IMR-90 (cell line): ENCODE results near the gene SAYSD1.

Experiments
- BHLHE40 ChIP-seq: fragments of 150-350 bp; IDR thresholded peaks from 2 replicates; pipeline ENCODE4 v1.6.1; 2016; ENCODE audit warnings: mild to moderate bottlenecking, low read depth, low read length
- CHD1 ChIP-seq: IDR thresholded peaks from 2 replicates; pipeline ENCODE4 v1.6.1; 2012; ENCODE audit warnings: low read depth, low read length, improper control_type of control experiment
- CTCF ChIP-seq: conservative IDR thresholded peaks from 2 replicates; pipeline ENCODE4 v1.5.1; 2012; ENCODE audit warnings: mild to moderate bottlenecking, low read depth, low read length, improper control_type of control experiment
- ELK1 ChIP-seq: fragments of 150-350 bp; IDR thresholded peaks from 2 replicates; pipeline ENCODE4 v1.6.1; 2016; ENCODE audit warnings: low read depth, mild to moderate bottlenecking, low read length, moderate library complexity, borderline replicate concordance
- MAFK ChIP-seq: IDR thresholded peaks from 2 replicates; pipeline ENCODE4 v1.6.1; 2012; ENCODE audit warnings: low read depth, low read length, improper control_type of control experiment
- MXI1 ChIP-seq: IDR thresholded peaks from 2 replicates; pipeline ENCODE4 v1.6.1; 2012; ENCODE audit warnings: low read depth, mild to moderate bottlenecking, low read length, moderate library complexity, borderline replicate concordance
- POLR2A ChIP-seq: IDR thresholded peaks from 2 replicates; pipeline ENCODE4 v1.6.1; 2012; ENCODE audit warnings: mild to moderate bottlenecking, low read depth, low read length
- RAD21 ChIP-seq: IDR thresholded peaks from 2 replicates; pipeline ENCODE4 v1.6.1; 2012; ENCODE audit warnings: low read length, improper control_type of control experiment
- RFX5 ChIP-seq: IDR thresholded peaks from 2 replicates; pipeline ENCODE4 v1.8.0; 2012; ENCODE audit warnings: low read depth, mild to moderate bottlenecking, low read length, moderate library complexity
- USF2 ChIP-seq: fragments of 150-350 bp; IDR thresholded peaks from 2 replicates; pipeline ENCODE4 v1.6.1; 2017; ENCODE audit warnings: mild to moderate bottlenecking, antibody characterized with exemption, low read length, low read depth

GRCh38 chr6:39076623-39077535, 38.1 kb downstream of the SAYSD1 start:
- TF ChIP-seq CTCF = no peak
- TF ChIP-seq POLR2A = no peak
- no peak for TF ChIP-seq BHLHE40
- no peak for TF ChIP-seq MAFK
- TF ChIP-seq CHD1 = no peak
- no peak for TF ChIP-seq USF2
- no peak for TF ChIP-seq ELK1
- TF ChIP-seq RFX5 = no peak
- no peak for TF ChIP-seq MXI1
- no peak for TF ChIP-seq RAD21
